Osteoblast (primary cell): ENCODE measurements around the gene JUP. TPM values are rescaled to one million over a fixed set of nuclear protein-coding genes. Genes with fewer than 3 reads are reported as not detected.

Experiments
- DNase-seq: peaks from one replicate; pipeline ENCODE4 v3.0.0; 2011; ENCODE audit warnings: low spot score, mixed read lengths; ENCODE audit not compliant: insufficient read length; ENCODE audit errors: missing footprints
- H2AFZ ChIP-seq: 2 replicates; pipeline ENCODE4 v1.6.0; 2011; ENCODE audit warnings: mild to moderate bottlenecking, low read length
- H3K27ac ChIP-seq: 2 replicates; pipeline ENCODE4 v1.5.1; 2011; ENCODE audit warnings: mild to moderate bottlenecking, low read depth, low read length, moderate library complexity
- H3K27me3 ChIP-seq: 2 replicates; pipeline ENCODE4 v1.6.0; 2012; ENCODE audit warnings: mild to moderate bottlenecking, control low read depth, inconsistent platforms, low read length, moderate library complexity; ENCODE audit not compliant: insufficient read depth
- H3K36me3 ChIP-seq: 2 replicates; pipeline ENCODE4 v1.5.1; 2011; ENCODE audit warnings: mild to moderate bottlenecking, low read length, control low read depth, moderate library complexity; ENCODE audit not compliant: insufficient read depth
- H3K4me1 ChIP-seq: 2 replicates; pipeline ENCODE4 v1.5.1; 2011; ENCODE audit warnings: mild to moderate bottlenecking, low read length, control low read depth, moderate library complexity; ENCODE audit not compliant: insufficient read depth
- H3K4me2 ChIP-seq: 2 replicates; pipeline ENCODE4 v1.6.0; 2011; ENCODE audit warnings: mild to moderate bottlenecking, low read length; ENCODE audit not compliant: insufficient read depth
- H3K4me3 ChIP-seq: fragments of 200-600 bp; sonication (generic); 3 replicates; pipeline ENCODE4 v1.5.1; 2012; ENCODE audit warnings: mild to moderate bottlenecking, low read length, inconsistent platforms; ENCODE audit not compliant: insufficient read depth
- H3K79me2 ChIP-seq: 2 replicates; pipeline ENCODE4 v1.6.0; 2012; ENCODE audit warnings: mild to moderate bottlenecking, low read length, control low read depth, inconsistent platforms; ENCODE audit not compliant: insufficient read depth
- H3K9me3 ChIP-seq: 2 replicates; pipeline ENCODE4 v1.5.1; 2011; ENCODE audit warnings: low read depth, low read length, control low read depth
- H4K20me1 ChIP-seq: 2 replicates; pipeline ENCODE4 v1.6.0; 2012; ENCODE audit warnings: mild to moderate bottlenecking, low read length, control low read depth; ENCODE audit not compliant: insufficient read depth
- total RNA-seq: library from RNA; depleted of rRNA; stranded (reverse); fragments of >200 nt; gene quantifications from 2 replicates; pipeline ENCODE4 v1.2.3, GENCODE V29; 2012
- TF ChIP-seq, protein P1 (sequence below): IDR thresholded peaks from 2 replicates; pipeline ENCODE4 v1.5.1; 2011; ENCODE audit warnings: mild to moderate bottlenecking, low read depth, low read length, moderate library complexity; ENCODE audit errors: extremely low read depth

JUP gene
- total RNA-seq, 1 donor, result 24.2 TPM

DNA sequence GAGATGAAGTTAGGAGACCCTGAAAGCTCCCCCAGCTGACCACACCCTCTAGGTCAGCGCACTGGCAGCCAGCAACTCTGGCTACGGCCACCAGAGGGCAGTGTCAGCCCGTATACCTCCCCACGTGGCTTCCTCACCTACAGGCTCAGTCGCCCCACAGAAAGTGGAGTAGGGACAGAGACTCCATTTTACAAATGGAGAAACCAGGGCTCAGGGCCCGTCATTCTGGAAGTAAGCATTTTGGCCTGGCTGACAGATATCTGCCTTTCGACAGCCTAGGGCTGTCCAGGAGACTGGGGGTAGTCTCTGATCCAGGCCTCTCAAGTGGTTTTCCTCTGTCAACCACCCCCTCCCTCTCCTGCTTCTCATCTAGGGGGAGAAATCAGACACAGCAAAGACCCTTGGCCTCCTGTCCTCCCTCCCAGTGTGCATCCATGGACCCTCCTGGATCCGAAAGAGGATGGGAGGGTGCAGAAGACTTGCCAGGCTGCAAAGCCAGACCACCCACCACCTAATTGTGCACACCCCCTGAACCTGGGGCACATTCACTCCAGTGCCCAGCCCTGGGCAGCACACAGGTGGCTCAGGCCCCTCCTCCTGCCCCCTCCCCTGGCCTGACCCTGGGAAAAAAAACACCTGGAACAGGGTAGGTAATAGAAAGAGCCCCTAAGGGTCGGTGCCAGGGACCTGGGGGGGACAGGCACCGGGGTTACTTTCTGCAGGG lies 48.3 kb downstream of the JUP start:
- H3K9me3 ChIP-seq, result no peaks in the 10 kb centered on the region
- no peaks in the 10 kb centered on the region for H3K79me2 ChIP-seq
- H4K20me1 ChIP-seq, result no peaks in the 10 kb centered on the region
- peak overlapping the region; percentile 85 for H2AFZ ChIP-seq
- peaks cover 43% of the 10 kb centered on the region for H3K27me3 ChIP-seq
- H3K4me3 ChIP-seq, result no peak overlapping the region
- TF ChIP-seq, protein P1, sequence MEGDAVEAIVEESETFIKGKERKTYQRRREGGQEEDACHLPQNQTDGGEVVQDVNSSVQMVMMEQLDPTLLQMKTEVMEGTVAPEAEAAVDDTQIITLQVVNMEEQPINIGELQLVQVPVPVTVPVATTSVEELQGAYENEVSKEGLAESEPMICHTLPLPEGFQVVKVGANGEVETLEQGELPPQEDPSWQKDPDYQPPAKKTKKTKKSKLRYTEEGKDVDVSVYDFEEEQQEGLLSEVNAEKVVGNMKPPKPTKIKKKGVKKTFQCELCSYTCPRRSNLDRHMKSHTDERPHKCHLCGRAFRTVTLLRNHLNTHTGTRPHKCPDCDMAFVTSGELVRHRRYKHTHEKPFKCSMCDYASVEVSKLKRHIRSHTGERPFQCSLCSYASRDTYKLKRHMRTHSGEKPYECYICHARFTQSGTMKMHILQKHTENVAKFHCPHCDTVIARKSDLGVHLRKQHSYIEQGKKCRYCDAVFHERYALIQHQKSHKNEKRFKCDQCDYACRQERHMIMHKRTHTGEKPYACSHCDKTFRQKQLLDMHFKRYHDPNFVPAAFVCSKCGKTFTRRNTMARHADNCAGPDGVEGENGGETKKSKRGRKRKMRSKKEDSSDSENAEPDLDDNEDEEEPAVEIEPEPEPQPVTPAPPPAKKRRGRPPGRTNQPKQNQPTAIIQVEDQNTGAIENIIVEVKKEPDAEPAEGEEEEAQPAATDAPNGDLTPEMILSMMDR, result peak; percentile 97
- H3K36me3 ChIP-seq, result no peaks in the 10 kb centered on the region
- peak; percentile 99 for DNase-seq
- H3K4me1 ChIP-seq, result peaks cover 10% of the 10 kb centered on the region
- no peak overlapping the region for H3K4me2 ChIP-seq
- H3K27ac ChIP-seq, result no peak overlapping the region

DNA sequence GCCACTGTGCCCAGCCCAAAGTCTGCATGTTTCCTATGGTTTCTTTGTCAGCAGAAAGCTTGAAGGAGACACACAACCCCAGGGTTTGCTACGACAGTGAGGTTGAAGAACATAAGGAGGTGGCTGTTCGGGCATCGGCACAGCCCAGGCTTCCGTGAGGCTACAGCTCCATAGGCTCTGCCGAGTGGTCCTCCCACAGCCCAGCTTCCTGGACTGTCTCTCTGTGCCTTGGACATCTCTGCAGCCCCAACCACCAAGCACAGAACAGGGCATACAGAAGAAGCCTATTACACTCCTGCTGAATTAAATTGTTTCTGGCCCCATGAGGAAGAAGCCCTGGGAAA lies 48.9 kb downstream of the JUP start:
- Histone ChIP-seq H3K4me1 (peaks cover 10% of the 10 kb centered on the region), H3K79me2 (no peaks in the 10 kb centered on the region), H2AFZ (no peak overlapping the region), H3K4me2 (no peak overlapping the region), H3K36me3 (no peaks in the 10 kb centered on the region), H3K9me3 (no peaks in the 10 kb centered on the region), H3K27me3 (peaks cover 47% of the 10 kb centered on the region), H3K27ac (no peak overlapping the region), H3K4me3 (no peak overlapping the region), H4K20me1 (no peaks in the 10 kb centered on the region)
- DNase-seq, result no peak
- TF ChIP-seq, protein P1, result no peak

DNA sequence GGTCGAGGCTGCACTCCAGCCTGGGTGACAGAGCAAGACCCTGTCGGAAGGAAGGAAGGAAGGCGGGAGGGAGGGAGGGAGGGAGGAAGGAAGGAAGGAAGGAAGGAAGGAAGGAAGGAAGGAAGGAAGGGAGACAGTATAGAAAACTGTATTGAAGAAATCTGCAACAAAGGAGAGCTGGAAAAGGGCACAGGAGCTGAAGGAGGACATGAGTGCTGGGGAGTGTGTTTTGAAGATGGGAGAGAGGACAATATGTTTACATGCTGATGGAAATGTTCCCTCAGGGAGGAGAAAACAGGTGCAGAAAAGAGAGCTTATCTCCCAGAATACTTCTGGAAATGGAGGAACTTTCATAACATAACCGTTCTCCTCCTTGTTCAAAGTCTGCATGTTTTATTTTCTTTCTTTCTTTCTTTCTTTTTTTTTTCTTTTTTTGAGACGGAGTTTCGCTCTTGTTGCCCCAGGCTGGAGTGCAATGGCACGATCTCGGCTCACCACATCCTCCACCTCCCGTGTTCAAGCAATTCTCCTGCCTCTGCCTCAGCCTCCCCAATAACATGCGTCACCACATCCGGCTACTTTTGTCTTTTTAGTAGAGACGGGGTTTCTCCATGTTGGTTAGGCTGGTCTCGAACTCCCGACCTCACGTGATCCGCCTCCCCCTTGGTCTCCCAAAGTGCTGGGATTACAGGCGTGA lies 49.4 kb downstream of the JUP start:
- Histone ChIP-seq H3K4me1 (peaks cover 10% of the 10 kb centered on the region), H2AFZ (no peak overlapping the region), H3K9me3 (no peaks in the 10 kb centered on the region), H3K27ac (no peak overlapping the region), H3K79me2 (no peaks in the 10 kb centered on the region), H3K4me3 (no peak overlapping the region), H4K20me1 (no peaks in the 10 kb centered on the region), H3K4me2 (no peak overlapping the region), H3K36me3 (no peaks in the 10 kb centered on the region), H3K27me3 (peaks cover 52% of the 10 kb centered on the region)
- TF ChIP-seq, protein P1, result no peak
- DNase-seq, result no peak

DNA sequence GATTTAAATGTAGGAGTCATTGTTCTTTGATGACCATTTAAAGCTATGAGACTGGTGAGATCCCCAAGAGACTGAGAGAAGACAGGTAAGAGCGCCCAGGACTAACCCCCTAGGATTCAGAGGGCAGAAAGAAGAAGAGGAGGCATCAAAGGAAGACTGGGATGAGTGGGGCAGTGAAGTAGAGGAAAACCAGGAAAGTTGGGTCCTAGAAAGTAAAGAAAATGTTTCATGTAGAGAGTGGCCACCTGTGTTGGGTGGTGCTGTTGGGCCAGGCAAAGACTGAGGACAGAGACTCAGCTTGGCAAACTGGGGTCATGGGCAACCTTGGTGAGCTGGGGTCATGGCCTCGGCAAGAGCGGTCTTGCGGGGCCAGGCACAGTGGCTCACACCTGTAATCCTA lies 50.8 kb downstream of the JUP start:
- Histone ChIP-seq H3K27me3 (peaks cover 64% of the 10 kb centered on the region), H3K4me2 (no peak overlapping the region), H3K36me3 (no peaks in the 10 kb centered on the region), H2AFZ (no peak overlapping the region), H3K9me3 (no peaks in the 10 kb centered on the region), H4K20me1 (no peaks in the 10 kb centered on the region), H3K79me2 (no peaks in the 10 kb centered on the region), H3K4me3 (no peak overlapping the region), H3K27ac (no peak overlapping the region), H3K4me1 (peaks cover 10% of the 10 kb centered on the region)
- TF ChIP-seq, protein P1, result no peak
- peak; percentile 54 for DNase-seq
